Measurements from ENCODE around the gene TMEM132C.
A peak's percentile ranks its signal among the peaks of the same experiment; 100 is the strongest.

The TMEM132C gene

GRCh38 chr12:128339126-128339520 lies 72.2 kb downstream of the TMEM132C start:
- ATAC-seq: no peak
- DNase-seq: no peak

GRCh38 chr12:128339631-128340030 lies 72.7 kb downstream of the TMEM132C start:
- no peak for DNase-seq
- no peak for ATAC-seq

- ATAC-seq: no peak
These were observed 86.3 kb downstream of the TMEM132C start for GRCh38 chr12:128353301-128353700.

GRCh38 chr12:128356547-128356946 lies 89.6 kb downstream of the TMEM132C start:
- no peak for ATAC-seq
- no peak for DNase-seq

More at GRCh38 chr12:128353301-128353700, 86.3 kb downstream of the TMEM132C start:
- DNase-seq: no peak

- DNase-seq: no peak
- no peak for ATAC-seq
These were observed 94.5 kb downstream of the TMEM132C start for GRCh38 chr12:128361400-128361995.

- DNase-seq (no peak), ATAC-seq (no peak)
These were observed 98.1 kb downstream of the TMEM132C start for GRCh38 chr12:128365032-128365431.

GRCh38 chr12:128365651-128366231 lies 98.8 kb downstream of the TMEM132C start:
- ATAC-seq (no peak), DNase-seq (no peak)

GRCh38 chr12:128367961-128368360 lies 101.0 kb downstream of the TMEM132C start:
- no peak for ATAC-seq
- DNase-seq: no peak

- DNase-seq (no peak), ATAC-seq (no peak)
These were observed 114.6 kb downstream of the TMEM132C start for GRCh38 chr12:128381541-128381940.

- ATAC-seq: no peak
- no peak for DNase-seq
These were observed 115.0 kb downstream of the TMEM132C start for GRCh38 chr12:128381946-128382345.

- DNase-seq (no peak), ATAC-seq (no peak)
These were observed 116.0 kb downstream of the TMEM132C start for GRCh38 chr12:128382946-128383345.

GRCh38 chr12:128383357-128383937 lies 116.5 kb downstream of the TMEM132C start:
- DNase-seq (no peak), ATAC-seq (no peak)

- no peak for ATAC-seq
These were observed 118.8 kb downstream of the TMEM132C start for GRCh38 chr12:128385736-128386135.

GRCh38 chr12:128387811-128388422 lies 120.9 kb downstream of the TMEM132C start:
- ATAC-seq: no peak
- peak; percentile 34 for DNase-seq

More at GRCh38 chr12:128385736-128386135, 118.8 kb downstream of the TMEM132C start:
- no peak for DNase-seq

- no peak for ATAC-seq
- DNase-seq: no peak
These were observed 121.6 kb downstream of the TMEM132C start for GRCh38 chr12:128388461-128389000.

GRCh38 chr12:128393346-128393745 lies 126.4 kb downstream of the TMEM132C start:
- no peak for ATAC-seq
- DNase-seq: no peak

GRCh38 chr12:128394137-128394536 lies 127.2 kb downstream of the TMEM132C start:
- ATAC-seq: no peak
- no peak for DNase-seq

- ATAC-seq: no peak
- no peak for DNase-seq
These were observed 132.3 kb downstream of the TMEM132C start for GRCh38 chr12:128399253-128399652.

- no peak for DNase-seq
- no peak for ATAC-seq
These were observed 135.7 kb downstream of the TMEM132C start for GRCh38 chr12:128402486-128403243.

GRCh38 chr12:128408669-128409068 lies 141.7 kb downstream of the TMEM132C start:
- DNase-seq: no peak
- ATAC-seq: no peak

GRCh38 chr12:128415036-128415560 lies 148.1 kb downstream of the TMEM132C start:
- no peak for ATAC-seq
- DNase-seq: no peak

GRCh38 chr12:128418944-128419343 lies 152.0 kb downstream of the TMEM132C start:
- DNase-seq (no peak), ATAC-seq (no peak)
